ENCODE results near the gene DGKA. TPM values are rescaled to one million over a fixed set of nuclear protein-coding genes. Genes with fewer than 3 reads are reported as not detected.

The DGKA gene
- total and polyA plus RNA-seq, 2 of the 13 experiments (the other 11 are each of a cell fraction or from before 2014, with no cell fraction given): 2.4 to 5.4 TPM

DNA sequence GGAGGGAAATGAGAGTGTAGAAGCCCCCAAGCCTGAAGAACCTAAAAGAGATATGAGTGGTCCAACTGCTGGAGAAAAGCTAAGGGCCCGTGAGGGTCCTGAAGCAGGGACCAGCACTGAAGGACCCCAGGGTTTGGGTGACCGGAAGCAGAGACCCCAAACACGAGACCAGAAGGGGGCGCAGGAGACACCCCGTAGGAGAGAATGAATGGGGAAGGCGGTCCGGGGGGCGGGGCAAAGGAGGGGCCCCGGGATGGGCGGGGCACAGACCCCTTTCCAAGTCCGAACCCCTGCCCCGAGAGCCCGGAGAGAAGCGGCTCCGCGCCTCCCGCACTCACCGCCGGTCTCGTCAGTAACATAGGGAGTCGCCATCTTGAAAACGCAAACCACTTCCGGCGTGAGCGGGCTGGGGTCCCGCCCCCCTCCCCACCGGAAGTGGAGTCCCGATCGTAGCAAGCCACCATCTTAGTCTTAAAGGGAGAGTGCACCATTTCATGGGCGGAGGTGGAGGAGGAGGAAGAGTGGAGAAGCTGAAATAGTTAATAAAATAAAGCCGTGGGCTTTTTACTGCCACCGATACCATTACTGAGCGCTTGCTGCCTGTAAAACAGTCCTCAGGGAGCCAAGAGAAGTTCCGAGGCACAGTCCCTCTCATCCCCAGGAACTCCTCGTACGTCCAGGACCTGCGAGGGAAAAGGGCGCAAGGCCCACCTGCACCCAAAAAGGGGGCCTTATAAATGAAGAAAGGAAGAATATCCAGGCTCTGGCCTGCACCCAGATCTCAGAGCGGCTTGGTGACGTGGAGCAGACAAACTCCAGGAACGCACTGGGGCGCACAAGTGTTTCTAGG is 4.0 kb upstream of the DGKA start (continued):
- TF ChIP-seq, protein P1, sequence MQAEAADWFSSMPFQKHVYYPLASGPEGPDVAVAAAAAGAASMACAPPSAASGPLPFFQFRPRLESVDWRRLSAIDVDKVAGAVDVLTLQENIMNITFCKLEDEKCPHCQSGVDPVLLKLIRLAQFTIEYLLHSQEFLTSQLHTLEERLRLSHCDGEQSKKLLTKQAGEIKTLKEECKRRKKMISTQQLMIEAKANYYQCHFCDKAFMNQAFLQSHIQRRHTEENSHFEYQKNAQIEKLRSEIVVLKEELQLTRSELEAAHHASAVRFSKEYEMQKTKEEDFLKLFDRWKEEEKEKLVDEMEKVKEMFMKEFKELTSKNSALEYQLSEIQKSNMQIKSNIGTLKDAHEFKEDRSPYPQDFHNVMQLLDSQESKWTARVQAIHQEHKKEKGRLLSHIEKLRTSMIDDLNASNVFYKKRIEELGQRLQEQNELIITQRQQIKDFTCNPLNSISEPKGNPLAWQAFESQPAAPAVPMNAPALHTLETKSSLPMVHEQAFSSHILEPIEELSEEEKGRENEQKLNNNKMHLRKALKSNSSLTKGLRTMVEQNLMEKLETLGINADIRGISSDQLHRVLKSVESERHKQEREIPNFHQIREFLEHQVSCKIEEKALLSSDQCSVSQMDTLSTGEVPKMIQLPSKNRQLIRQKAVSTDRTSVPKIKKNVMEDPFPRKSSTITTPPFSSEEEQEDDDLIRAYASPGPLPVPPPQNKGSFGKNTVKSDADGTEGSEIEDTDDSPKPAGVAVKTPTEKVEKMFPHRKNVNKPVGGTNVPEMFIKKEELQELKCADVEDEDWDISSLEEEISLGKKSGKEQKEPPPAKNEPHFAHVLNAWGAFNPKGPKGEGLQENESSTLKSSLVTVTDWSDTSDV (CRISPR knock-in tag; IDR thresholded peaks at IDR 0.05): 0 out of 2 replicates have a peak, but pooled peaks have one; percentile 8
- no peak for TF ChIP-seq PAWR (CRISPR knock-in tag; IDR thresholded peaks at IDR 0.05; ENCODE audit: borderline replicate concordance)
- TF ChIP-seq XBP1 (CRISPR knock-in tag; IDR thresholded peaks at IDR 0.05): 0 out of 2 replicates have a peak, but pooled peaks have one; percentile 32
- TF ChIP-seq RBFOX2 (IDR thresholded peaks at IDR 0.05; ENCODE audit: low read depth, low read length): no peak; the same call in 1 of the 2 replicates
- TF ChIP-seq ELF3 (CRISPR knock-in tag; IDR thresholded peaks at IDR 0.05): peak; percentile 44; the same call in 1 of the 2 replicates
- no peak for TF ChIP-seq GZF1 (CRISPR knock-in tag; IDR thresholded peaks at IDR 0.05)
- TF ChIP-seq, protein P2, sequence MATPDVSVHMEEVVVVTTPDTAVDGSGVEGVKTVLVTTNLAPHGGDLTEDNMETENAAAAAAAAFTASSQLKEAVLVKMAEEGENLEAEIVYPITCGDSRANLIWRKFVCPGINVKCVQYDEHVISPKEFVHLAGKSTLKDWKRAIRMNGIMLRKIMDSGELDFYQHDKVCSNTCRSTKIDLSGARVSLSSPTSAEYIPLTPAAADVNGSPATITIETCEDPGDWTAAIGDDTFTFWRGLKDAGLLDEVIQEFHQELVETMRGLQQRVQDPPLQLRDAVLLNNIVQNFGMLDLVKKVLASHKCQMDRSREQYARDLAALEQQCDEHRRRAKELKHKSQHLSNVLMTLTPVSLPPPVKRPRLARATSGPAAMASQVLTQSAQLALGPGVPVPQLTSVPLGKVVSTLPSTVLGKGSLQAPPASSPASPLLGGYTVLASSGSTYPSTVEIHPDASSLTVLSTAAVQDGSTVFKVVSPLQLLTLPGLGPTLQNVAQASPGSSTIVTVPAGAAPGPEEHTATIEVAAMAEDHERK (CRISPR knock-in tag; IDR thresholded peaks at IDR 0.05; ENCODE audit: low read depth): no peak
- TF ChIP-seq ZNF788 (CRISPR knock-in tag; IDR thresholded peaks at IDR 0.05; ENCODE audit: borderline replicate concordance): peak; percentile 51; the same call in 1 of the 2 replicates
- TF ChIP-seq RELA (CRISPR knock-in tag; IDR thresholded peaks at IDR 0.05): no peak
- TF ChIP-seq FOSL1 (CRISPR knock-in tag; IDR thresholded peaks at IDR 0.05; ENCODE audit: borderline replicate concordance): no peak
- TF ChIP-seq, protein P3, sequence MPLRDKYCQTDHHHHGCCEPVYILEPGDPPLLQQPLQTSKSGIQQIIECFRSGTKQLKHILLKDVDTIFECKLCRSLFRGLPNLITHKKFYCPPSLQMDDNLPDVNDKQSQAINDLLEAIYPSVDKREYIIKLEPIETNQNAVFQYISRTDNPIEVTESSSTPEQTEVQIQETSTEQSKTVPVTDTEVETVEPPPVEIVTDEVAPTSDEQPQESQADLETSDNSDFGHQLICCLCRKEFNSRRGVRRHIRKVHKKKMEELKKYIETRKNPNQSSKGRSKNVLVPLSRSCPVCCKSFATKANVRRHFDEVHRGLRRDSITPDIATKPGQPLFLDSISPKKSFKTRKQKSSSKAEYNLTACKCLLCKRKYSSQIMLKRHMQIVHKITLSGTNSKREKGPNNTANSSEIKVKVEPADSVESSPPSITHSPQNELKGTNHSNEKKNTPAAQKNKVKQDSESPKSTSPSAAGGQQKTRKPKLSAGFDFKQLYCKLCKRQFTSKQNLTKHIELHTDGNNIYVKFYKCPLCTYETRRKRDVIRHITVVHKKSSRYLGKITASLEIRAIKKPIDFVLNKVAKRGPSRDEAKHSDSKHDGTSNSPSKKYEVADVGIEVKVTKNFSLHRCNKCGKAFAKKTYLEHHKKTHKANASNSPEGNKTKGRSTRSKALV (CRISPR knock-in tag; IDR thresholded peaks at IDR 0.05): no peak
- TF ChIP-seq POLR2A (IDR thresholded peaks at IDR 0.05; ENCODE audit: insufficient read depth in 1 of 2, low read depth in 2 of 2, low read length in 2 of 2): peak; percentile 56 to 62
- no peak for TF ChIP-seq ZBTB8A (CRISPR knock-in tag; IDR thresholded peaks at IDR 0.05; ENCODE audit: borderline replicate concordance, low read depth)
